K562 (cell line): Measurements from ENCODE around the gene TREX2. TPM values are rescaled to one million over a fixed set of nuclear protein-coding genes. Genes with fewer than 3 reads are reported as not detected.

Source experiments
- ATAC-seq: fragments of 200-7000 bp; cut with Tn5 transposase; 3 replicates; pipeline ENCODE4 v1.9.1; 2020; ENCODE audit warnings: moderate library complexity
- BruUV-seq: library from RNA; stranded (reverse); fragments of 400-500 nt; replicated peaks from 2 replicates; lab custom pipeline; 2021; lab: Mats Ljungman, UMichigan
- CTCF ChIA-PET: fragments of 300-600 bp; formaldehyde crosslinking; extraction: SDS; loops from one replicate; lab custom pipeline; 2021; ENCODE audit warnings: low intra/inter-chr PET ratio; lab: Yijun Ruan, JAX
- POLR2A ChIA-PET: fragments of 300-600, 350-650 bp; sonication (Branson Sonifier 250); formaldehyde crosslinking; extraction: SDS; loops from one replicate; lab custom pipeline; 2021; ENCODE audit warnings: antibody characterized with exemption, inconsistent platforms; lab: Yijun Ruan, JAX
- DNase-seq, 4 experiments: peaks; one replicate each; pipeline versions ENCODE4 v3.0.0 to v3.0.0-alpha.2; 2011 to 2018; ENCODE audit warnings: low spot score in 3 of 4, mixed read lengths in 3 of 4; ENCODE audit errors: extremely low read depth in 1 of 4
- FAIRE-seq: peaks from 2 replicates; lab custom pipeline; 2011; peaks lifted over from hg19 to GRCh38; lab: Jason Lieb, UNC
- H2AFZ ChIP-seq: 2 replicates; pipeline ENCODE4 v1.6.0; 2011; ENCODE audit warnings: low read depth, low read length, control low read depth, inconsistent platforms
- H3K27ac ChIP-seq: fragments of 200-600 bp; 3 replicates; pipeline ENCODE4 v1.8.0; 2011; ENCODE audit warnings: low read depth, mild to moderate bottlenecking, control low read depth, inconsistent platforms, low read length, moderate library complexity, mixed read lengths; ENCODE audit errors: extremely low read depth
- H3K27me3 ChIP-seq, 2 experiments: fragments of 300-600 bp in 1 of 2; 2 replicates in 1 of 2; 3 replicates in 1 of 2; pipeline versions ENCODE4 v1.6.0 to v1.8.0; 2011; ENCODE audit warnings: inconsistent platforms in 2 of 2, low read length in 2 of 2, mild to moderate bottlenecking in 1 of 2, mixed read lengths in 1 of 2, moderate library complexity in 1 of 2; ENCODE audit not compliant: control insufficient read depth in 2 of 2, insufficient read depth in 2 of 2
- H3K36me3 ChIP-seq: fragments of 300-600 bp; 3 replicates; pipeline ENCODE4 v1.8.0; 2011; ENCODE audit warnings: mild to moderate bottlenecking, low read length, inconsistent platforms; ENCODE audit not compliant: control insufficient read depth, insufficient read depth
- H3K4me1 ChIP-seq, 2 experiments: fragments of 200-600 bp in 1 of 2; replicated peaks in 1 of 2; 2 replicates in 1 of 2; 3 replicates in 1 of 2; pipeline versions ENCODE4 v1.5.1 to v1.8.0; 2011; ENCODE audit warnings: inconsistent platforms in 2 of 2, low read length in 2 of 2, mild to moderate bottlenecking in 1 of 2, mixed read lengths in 1 of 2, moderate library complexity in 1 of 2; ENCODE audit not compliant: control insufficient read depth in 2 of 2, insufficient read depth in 2 of 2
- H3K4me2 ChIP-seq: 2 replicates; pipeline ENCODE4 v1.6.1; 2011; ENCODE audit warnings: low read length, control low read depth, inconsistent platforms, mixed read lengths; ENCODE audit not compliant: insufficient read depth
- H3K4me3 ChIP-seq: fragments of 200-600 bp; sonication (generic), shearing (Covaris generic); 2 replicates; pipeline ENCODE4 v1.5.1; 2016; ENCODE audit warnings: control low read depth, inconsistent platforms
- H3K79me2 ChIP-seq: fragments of 200-600 bp; 3 replicates; pipeline ENCODE4 v1.8.0; 2011; ENCODE audit warnings: low read length, inconsistent platforms; ENCODE audit not compliant: control insufficient read depth, insufficient read depth
- H3K9ac ChIP-seq, 2 experiments: 2 replicates each; pipeline versions ENCODE4 v1.6.0 to v1.6.1; 2011; ENCODE audit warnings: low read depth in 2 of 2, low read length in 2 of 2, control low read depth in 1 of 2, inconsistent platforms in 1 of 2, mild to moderate bottlenecking in 1 of 2, mixed read lengths in 1 of 2; ENCODE audit not compliant: insufficient read depth in 1 of 2
- H3K9me1 ChIP-seq: one replicate; pipeline ENCODE4 v1.6.0; 2011; ENCODE audit warnings: inconsistent platforms, mild to moderate bottlenecking, low read length, moderate library complexity; ENCODE audit not compliant: control insufficient read depth, insufficient read depth
- H3K9me3 ChIP-seq: replicated peaks from 2 replicates; pipeline ENCODE4 v1.5.1; 2011; ENCODE audit warnings: low read depth, low read length, inconsistent platforms; ENCODE audit not compliant: control insufficient read depth, insufficient read depth
- H4K20me1 ChIP-seq: replicated peaks from 2 replicates; pipeline ENCODE4 v1.6.1; 2011; ENCODE audit warnings: low read length, inconsistent platforms, mixed read lengths; ENCODE audit not compliant: control insufficient read depth, insufficient read depth
- CHD4 ChIP-seq: fragments of 200-600 bp; sonication (generic); IDR thresholded peaks from 3 replicates; pipeline ENCODE4 v1.6.1; 2012; ENCODE audit warnings: low read depth, mild to moderate bottlenecking, mixed read lengths, low read length, inconsistent platforms; ENCODE audit not compliant: insufficient read depth, insufficient replicate concordance, poor library complexity, severe bottlenecking
- CXXC5 ChIP-seq: fragments of 250-450 bp; sonication (Bioruptor Pico); IDR thresholded peaks from 2 replicates; pipeline ENCODE4 v1.8.0; 2022; ENCODE audit warnings: inconsistent platforms, mild to moderate bottlenecking, moderate library complexity
- FOXA1 ChIP-seq: fragments of 450-650 bp; IDR thresholded peaks from 2 replicates; pipeline ENCODE4 v1.6.1; 2016; ENCODE audit warnings: mild to moderate bottlenecking, borderline replicate concordance
- GABPB1 ChIP-seq: sonication (generic); formaldehyde crosslinking; IDR thresholded peaks from 2 replicates; pipeline ENCODE4 v1.8.0; 2022; ENCODE audit warnings: mild to moderate bottlenecking, missing genetic modification reagents
- PKNOX1 ChIP-seq: fragments of 450-650 bp; IDR thresholded peaks from 2 replicates; pipeline ENCODE4 v1.6.1; 2016
- PTTG1 ChIP-seq: fragments of 450-650 bp; IDR thresholded peaks from 2 replicates; pipeline ENCODE4 v1.6.1; 2016; ENCODE audit warnings: low read depth, mild to moderate bottlenecking, missing genetic modification characterization, missing compliant biosample characterization
- RFX5 ChIP-seq: IDR thresholded peaks from 2 replicates; pipeline ENCODE4 v1.6.1; 2011; ENCODE audit warnings: low read depth, mild to moderate bottlenecking, improper control_type of control experiment, low read length
- ZNF232 ChIP-seq: sonication (generic); formaldehyde crosslinking; IDR thresholded peaks from 2 replicates; pipeline ENCODE4 v1.8.0; 2022; ENCODE audit warnings: mild to moderate bottlenecking, missing genetic modification reagents
- ZNF318 ChIP-seq, 2 experiments: fragments of 450-650 bp; IDR thresholded peaks; 2 replicates each; pipeline ENCODE4 v1.6.1; 2016; ENCODE audit warnings: mild to moderate bottlenecking in 2 of 2, borderline replicate concordance in 1 of 2, low read depth in 1 of 2, moderate library complexity in 1 of 2
- ZNF79 ChIP-seq: fragments of 250-450 bp; sonication (Bioruptor Pico); IDR thresholded peaks from 2 replicates; pipeline ENCODE4 v1.4.0; 2020; ENCODE audit warnings: low read depth, mild to moderate bottlenecking, moderate library complexity
- WGBS: fragments of 100-300 bp; shearing (Covaris generic); methylation state at CpG from one replicate; pipeline ENCODE4 v1.1.6; 2016; ENCODE audit warnings: low coverage, mixed read lengths; ENCODE audit not compliant: insufficient coverage; ENCODE audit errors: missing lambda C conversion rate; 5-methylcytosine and 5-hydroxymethylcytosine counted together
- in situ Hi-C: fragments of 300-500 bp; cut with MboI; formaldehyde crosslinking; loops from 4 replicates; pipeline ENCODE4 v1.15.0; 2018; ENCODE audit warnings: inconsistent platforms, mixed read lengths
- intact Hi-C: fragments of 100-400 bp; cut with micrococcal nuclease; formaldehyde crosslinking; loops from 2 replicates; pipeline ENCODE4 v1.14.2; 2022
- polyA plus RNA-seq, 8 experiments: library from polyadenylated mRNA; depleted of rRNA in 4 of 8; stranded (reverse) in 5 of 8; unstranded in 3 of 8; fragments of >200 nt; fragmentation: Nextera tagmentation in 2 of 8; fragmentation: Illumina TruSeq in 1 of 8; extraction: Ambion mirVana in 2 of 8; extraction: Trizol in 1 of 8; gene quantifications; 2 replicates each; pipeline versions ENCODE4 v1.2.1 to v1.2.3, GENCODE V29; 2011 to 2014; ENCODE audit warnings: inconsistent platforms in 1 of 8, missing spikeins in 1 of 8
- total RNA-seq, 7 experiments: library from RNA; depleted of rRNA in 6 of 7; stranded (reverse); fragments of >200 nt in 6 of 7; fragmentation: Illumina TruSeq in 2 of 7; extraction: Trizol in 2 of 7; gene quantifications; 2 replicates each; pipeline versions ENCODE4 v1.2.1 to v1.2.3, GENCODE V29; 2011 to 2021; ENCODE audit warnings: low replicate concordance in 1 of 7

The TREX2 gene
- total and polyA plus RNA-seq, 9 of the 15 experiments (the other 6 are each of a cell fraction or from before 2014, with no cell fraction given), result 0.07 to 1.5 (median 0.33) TPM; not detected in 2

GRCh38 chrX:153411255-153411987 is 34.4 kb downstream of the TREX2 start, which contains the start of gene ZFP92 (continued):
- no peak for TF ChIP-seq PKNOX1

- CTCF ChIA-PET, result no interaction called here
- ATAC-seq, result no peak
- TSS peak; percentile 84 for BruUV-seq
- peak overlapping the region; percentile 61 to 91; a peak in 3 of 4 replicates for H3K9ac ChIP-seq
- WGBS, result 52% methylated on average over 9 of the region's 12 CpGs
- H3K79me2 ChIP-seq, result peaks cover 9% of the 10 kb centered on the region
- in situ Hi-C loops (no loop called here), intact Hi-C loops (no loop called here)
- H3K27me3 ChIP-seq, result no peaks in the 10 kb centered on the region
- POLR2A ChIA-PET, result no interaction called here
- DNase-seq, result no peak
- no peaks in the 10 kb centered on the region for H3K9me1 ChIP-seq
- H3K36me3 ChIP-seq, result no peaks in the 10 kb centered on the region
- H3K4me3 ChIP-seq, result peak overlapping the region; percentile 61
- H3K4me1 ChIP-seq, result peaks cover 12 to 61% of the 10 kb centered on the region in 2 experiments; a peak in 4 of 5 replicates
- no peaks in the 10 kb centered on the region for H3K9me3 ChIP-seq
- peak overlapping the region; percentile 69; the same call in 2 of the 3 replicates for H3K27ac ChIP-seq
- H4K20me1 ChIP-seq, result no peaks in the 10 kb centered on the region
- no peak for FAIRE-seq
- H3K4me2 ChIP-seq, result peak overlapping the region; percentile 78
- H2AFZ ChIP-seq, result peak overlapping the region; percentile 93
- TF ChIP-seq RFX5 (no peak), ZNF79 (no peak), PTTG1 (no peak), CXXC5 (CRISPR knock-in tag) (no peak), GABPB1 (CRISPR knock-in tag) (0 out of 2 replicates have a peak, but pooled peaks have one; percentile 29), ZNF318 (IDR thresholded peaks at IDR 0.05; ENCODE audit: borderline replicate concordance in 1 of 2, low read depth in 1 of 2) (no peak), CHD4 (no peak), ZNF232 (CRISPR knock-in tag) (no peak), FOXA1 (no peak)
Observed at GRCh38 chrX:153410888-153411254, 35.0 kb downstream of the TREX2 start.
